Karpas-422 (cell line): ENCODE results near the gene ATP11A. TPM values are rescaled to one million over a fixed set of nuclear protein-coding genes. Genes with fewer than 3 reads are reported as not detected.

ENCODE experiments used
- DNase-seq: peaks from one replicate; pipeline ENCODE4 v3.0.0-alpha.2; 2015
- H2AFZ ChIP-seq: fragments of 200-600 bp; sonication (generic); 2 replicates; pipeline ENCODE4 v1.6.1; 2014; ENCODE audit warnings: antibody characterized with exemption, low read length, mixed read lengths
- H3K27ac ChIP-seq: fragments of 200-600 bp; sonication (generic); 2 replicates; pipeline ENCODE4 v1.5.1; 2014; ENCODE audit warnings: mild to moderate bottlenecking, low read length, moderate library complexity
- H3K27me3 ChIP-seq: fragments of 200-600 bp; sonication (generic); 2 replicates; pipeline ENCODE4 v1.6.1; 2014; ENCODE audit warnings: low read length, mixed read lengths
- H3K36me3 ChIP-seq: fragments of 200-600 bp; sonication (generic); 2 replicates; pipeline ENCODE4 v1.6.1; 2014; ENCODE audit warnings: low read length, mixed read lengths; ENCODE audit not compliant: insufficient read depth
- H3K4me1 ChIP-seq: fragments of 200-600 bp; sonication (generic); 2 replicates; pipeline ENCODE4 v1.6.1; 2014; ENCODE audit warnings: mild to moderate bottlenecking, low read length, mixed read lengths
- H3K4me2 ChIP-seq: fragments of 200-600 bp; sonication (generic); 2 replicates; pipeline ENCODE4 v1.6.1; 2014; ENCODE audit warnings: low read length, low read depth, mild to moderate bottlenecking; ENCODE audit not compliant: poor library complexity, severe bottlenecking
- H3K4me3 ChIP-seq: fragments of 200-600 bp; sonication (generic); 2 replicates; pipeline ENCODE4 v1.5.1; 2014; ENCODE audit warnings: mild to moderate bottlenecking, antibody characterized with exemption, low read length, mixed read lengths
- H3K79me2 ChIP-seq: fragments of 200-600 bp; sonication (generic); 2 replicates; pipeline ENCODE4 v1.6.1; 2014; ENCODE audit warnings: mild to moderate bottlenecking, low read length, mixed read lengths
- H3K9ac ChIP-seq: fragments of 200-600 bp; sonication (generic); 2 replicates; pipeline ENCODE4 v1.6.0; 2014; ENCODE audit warnings: low read length
- H3K9me2 ChIP-seq: fragments of 200-600 bp; sonication (generic), shearing (Covaris generic); replicated peaks from 2 replicates; pipeline ENCODE4 v1.6.0; 2014; ENCODE audit warnings: mild to moderate bottlenecking, low read length, moderate library complexity; ENCODE audit not compliant: insufficient read depth
- H3K9me3 ChIP-seq: fragments of 300-700, 200-600 bp; sonication (generic); 2 replicates; pipeline ENCODE4 v1.6.1; 2014; ENCODE audit warnings: low read length, mixed read lengths
- H4K20me1 ChIP-seq: fragments of 200-600 bp; sonication (generic); 2 replicates; pipeline ENCODE4 v1.6.1; 2014; ENCODE audit warnings: mild to moderate bottlenecking, antibody characterized with exemption, low read length, low read depth; ENCODE audit not compliant: insufficient read depth
- total RNA-seq: library from RNA; depleted of rRNA; stranded (reverse); fragments of >200 nt; shearing (Covaris generic); gene quantifications from 2 replicates; pipeline ENCODE4 v1.2.3, GENCODE V29; 2014; ENCODE audit warnings: low replicate concordance

Gene ATP11A
- total RNA-seq, 1 experiment from 2014 or later = 0.11 TPM

DNA sequence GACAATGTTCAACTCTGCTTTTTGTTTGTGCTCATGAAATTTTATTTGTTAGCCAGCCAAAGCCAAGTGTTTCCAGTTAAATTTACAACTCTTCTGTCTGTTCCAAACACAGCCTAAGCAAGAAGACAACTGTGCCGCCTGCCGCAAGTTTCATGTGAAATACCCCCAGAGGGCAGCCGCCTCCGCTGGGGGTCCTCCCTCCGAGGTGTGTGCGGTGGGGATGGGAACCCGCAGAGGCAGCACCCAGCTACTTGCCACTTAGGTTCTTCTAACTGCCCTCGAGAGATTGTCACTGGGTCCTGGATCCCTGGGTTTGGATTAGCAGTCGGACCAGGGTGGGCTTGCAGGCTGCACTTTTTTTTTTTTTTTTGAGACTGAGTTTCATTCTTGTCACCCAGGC, 28.5 kb downstream of the ATP11A start:
- DNase-seq = no peak
- no peaks in the 10 kb centered on the region for H3K9me3 ChIP-seq
- H3K9me2 ChIP-seq = no peaks in the 10 kb centered on the region
- H3K9ac ChIP-seq = no peak overlapping the region
- H3K27me3 ChIP-seq = no peaks in the 10 kb centered on the region
- H3K79me2 ChIP-seq = no peaks in the 10 kb centered on the region
- H2AFZ ChIP-seq = no peak overlapping the region
- no peak overlapping the region for H3K4me3 ChIP-seq
- no peak overlapping the region for H3K4me2 ChIP-seq
- H3K27ac ChIP-seq = no peak overlapping the region
- no peaks in the 10 kb centered on the region for H3K4me1 ChIP-seq
- no peaks in the 10 kb centered on the region for H3K36me3 ChIP-seq
- H4K20me1 ChIP-seq = no peaks in the 10 kb centered on the region

DNA sequence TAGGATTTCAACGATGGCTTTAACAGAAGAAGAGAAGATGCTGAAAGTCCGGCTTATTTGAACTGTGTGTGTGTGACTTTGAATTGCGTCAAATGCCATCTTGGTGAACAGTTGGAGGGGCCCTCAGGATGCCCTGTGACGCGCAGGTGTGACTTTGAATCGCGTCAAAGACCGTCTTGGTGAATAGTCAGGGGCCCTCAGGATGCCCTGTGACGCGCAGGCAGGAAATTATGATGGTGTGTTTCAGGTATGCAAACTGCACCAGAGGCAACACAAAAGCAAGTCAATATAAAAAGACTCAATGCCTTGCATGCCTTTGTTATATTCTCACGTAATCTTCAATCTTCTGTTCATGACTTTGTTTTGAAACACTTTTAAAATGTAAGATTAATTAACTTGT, 29.2 kb downstream of the ATP11A start:
- Histone ChIP-seq H3K9ac (no peak overlapping the region), H3K27me3 (no peaks in the 10 kb centered on the region), H3K4me1 (no peaks in the 10 kb centered on the region), H3K4me2 (no peak overlapping the region), H4K20me1 (no peaks in the 10 kb centered on the region), H2AFZ (no peak overlapping the region), H3K79me2 (no peaks in the 10 kb centered on the region), H3K36me3 (no peaks in the 10 kb centered on the region), H3K9me2 (no peaks in the 10 kb centered on the region), H3K27ac (no peak overlapping the region), H3K4me3 (no peak overlapping the region), H3K9me3 (no peaks in the 10 kb centered on the region)
- DNase-seq = no peak

DNA sequence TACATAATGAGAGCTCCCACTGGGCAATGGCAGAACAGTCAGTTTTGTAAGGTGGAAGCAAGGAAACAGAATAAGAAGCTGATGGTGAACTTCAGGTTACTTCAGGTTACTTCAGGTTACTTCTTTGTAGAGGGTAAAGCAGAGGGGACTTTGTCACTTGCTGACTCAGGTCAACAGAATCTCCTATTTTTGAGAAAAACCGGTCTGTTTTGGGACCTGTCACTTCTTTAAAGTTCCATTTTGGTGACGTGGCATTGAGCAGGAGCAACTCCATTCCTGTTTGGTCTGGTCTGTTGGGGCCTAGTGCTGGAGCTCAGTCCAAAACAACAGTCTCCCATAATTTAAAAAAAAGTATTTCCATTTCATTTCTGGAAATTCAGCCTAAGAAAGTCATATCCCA, 29.7 kb downstream of the ATP11A start:
- no peaks in the 10 kb centered on the region for H3K9me3 ChIP-seq
- H3K4me3 ChIP-seq = no peak overlapping the region
- H3K4me2 ChIP-seq = no peak overlapping the region
- H3K4me1 ChIP-seq = no peaks in the 10 kb centered on the region
- H4K20me1 ChIP-seq = no peaks in the 10 kb centered on the region
- H3K79me2 ChIP-seq = no peaks in the 10 kb centered on the region
- H3K27ac ChIP-seq = no peak overlapping the region
- H3K36me3 ChIP-seq = no peaks in the 10 kb centered on the region
- no peaks in the 10 kb centered on the region for H3K9me2 ChIP-seq
- H2AFZ ChIP-seq = no peak overlapping the region
- no peak for DNase-seq
- H3K27me3 ChIP-seq = no peaks in the 10 kb centered on the region
- H3K9ac ChIP-seq = no peak overlapping the region

DNA sequence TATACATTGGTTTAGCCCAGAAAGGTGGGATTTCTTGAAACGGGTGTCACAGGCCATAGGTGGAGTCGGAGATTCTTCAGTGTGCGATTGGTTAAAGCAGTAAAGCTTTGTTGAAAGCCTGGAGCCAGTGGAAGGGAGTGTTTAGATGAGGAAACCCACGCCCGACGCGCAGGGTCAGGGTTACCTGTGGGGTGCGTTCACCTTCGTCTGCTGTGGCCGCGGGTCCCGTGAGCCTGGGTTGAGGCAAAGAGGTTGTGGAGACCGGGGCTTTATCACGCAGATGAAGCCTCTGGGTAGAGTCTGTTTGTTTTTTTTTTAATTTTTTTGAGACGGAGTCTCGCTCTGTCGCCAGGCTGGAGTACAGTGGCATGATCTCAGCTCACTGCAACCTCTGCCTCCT, 30.4 kb downstream of the ATP11A start:
- H2AFZ ChIP-seq = no peak overlapping the region
- H3K9me3 ChIP-seq = no peaks in the 10 kb centered on the region
- no peak for DNase-seq
- H3K4me2 ChIP-seq = no peak overlapping the region
- H3K4me3 ChIP-seq = no peak overlapping the region
- no peaks in the 10 kb centered on the region for H3K79me2 ChIP-seq
- no peak overlapping the region for H3K27ac ChIP-seq
- H3K36me3 ChIP-seq = no peaks in the 10 kb centered on the region
- H3K9me2 ChIP-seq = no peaks in the 10 kb centered on the region
- H3K27me3 ChIP-seq = no peaks in the 10 kb centered on the region
- no peak overlapping the region for H3K9ac ChIP-seq
- no peaks in the 10 kb centered on the region for H3K4me1 ChIP-seq
- H4K20me1 ChIP-seq = no peaks in the 10 kb centered on the region

DNA sequence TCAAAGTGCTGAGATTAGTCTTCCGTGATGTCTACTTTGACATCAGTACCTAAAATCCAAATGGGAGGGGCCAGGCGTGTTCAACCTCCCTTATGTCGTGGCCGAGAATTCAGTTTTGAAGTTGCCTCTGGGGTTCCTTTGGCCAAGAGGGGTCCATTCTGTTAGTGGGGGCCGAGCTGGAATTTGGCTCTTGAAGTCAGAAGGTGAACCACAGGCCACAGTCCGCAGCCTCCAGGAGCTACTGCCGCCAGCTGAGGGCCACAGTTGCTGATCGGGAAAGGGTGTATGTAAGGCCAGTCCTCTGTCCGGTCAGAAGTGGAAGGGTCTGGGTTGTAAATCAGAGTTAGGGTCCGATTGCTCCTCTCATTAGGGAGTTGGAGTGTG, 31.0 kb downstream of the ATP11A start:
- H3K27me3 ChIP-seq = no peaks in the 10 kb centered on the region
- H3K36me3 ChIP-seq = no peaks in the 10 kb centered on the region
- DNase-seq = no peak
- H2AFZ ChIP-seq = no peak overlapping the region
- H3K9me2 ChIP-seq = no peaks in the 10 kb centered on the region
- H3K79me2 ChIP-seq = no peaks in the 10 kb centered on the region
- no peaks in the 10 kb centered on the region for H3K4me1 ChIP-seq
- H3K9me3 ChIP-seq = no peaks in the 10 kb centered on the region
- no peak overlapping the region for H3K4me3 ChIP-seq
- no peaks in the 10 kb centered on the region for H4K20me1 ChIP-seq
- no peak overlapping the region for H3K27ac ChIP-seq
- H3K4me2 ChIP-seq = no peak overlapping the region
- H3K9ac ChIP-seq = no peak overlapping the region

DNA sequence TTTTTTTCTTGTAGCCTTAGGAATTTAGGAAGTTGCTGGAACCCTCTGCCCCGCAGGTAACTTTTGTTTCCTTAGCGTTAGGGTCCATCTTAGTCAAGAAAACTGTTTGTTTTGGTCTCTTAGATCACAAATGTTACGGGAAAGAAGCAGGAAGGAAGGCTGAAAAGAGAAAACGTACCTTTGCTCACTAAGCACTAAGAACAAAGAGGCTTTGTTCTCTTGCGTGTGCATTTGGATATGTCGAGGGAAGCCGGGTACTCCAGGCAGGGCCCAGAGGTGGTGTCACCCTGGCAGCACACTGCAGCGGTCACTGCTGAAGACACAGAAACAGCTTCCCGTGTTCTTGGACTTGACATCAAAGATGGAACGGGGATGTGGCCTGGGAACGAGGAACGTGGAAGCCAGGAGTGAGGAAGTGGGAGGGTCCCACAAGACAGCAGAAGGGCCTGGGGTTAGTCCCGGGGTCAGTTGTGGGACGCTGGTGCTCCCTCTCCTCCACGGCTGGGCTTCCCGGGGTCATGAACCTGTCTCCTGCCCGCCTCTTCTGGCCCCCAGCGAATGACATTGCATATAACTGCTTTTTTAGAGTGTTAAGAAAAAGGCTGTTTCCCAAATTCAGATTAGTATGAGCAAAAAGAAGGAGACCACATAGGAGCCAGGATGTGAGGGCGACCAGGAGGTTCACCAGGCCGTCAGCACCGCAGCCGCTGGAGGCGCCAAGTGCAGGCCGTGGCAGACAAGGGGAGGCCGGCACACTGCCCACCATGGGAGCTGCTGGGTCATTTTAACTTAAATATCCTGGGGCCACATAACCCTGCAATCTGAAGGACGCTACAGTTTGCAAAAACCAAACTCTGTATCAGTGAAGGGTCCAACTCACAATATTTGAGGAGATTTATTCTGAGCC, 31.6 kb downstream of the ATP11A start:
- H3K36me3 ChIP-seq = no peaks in the 10 kb centered on the region

DNA sequence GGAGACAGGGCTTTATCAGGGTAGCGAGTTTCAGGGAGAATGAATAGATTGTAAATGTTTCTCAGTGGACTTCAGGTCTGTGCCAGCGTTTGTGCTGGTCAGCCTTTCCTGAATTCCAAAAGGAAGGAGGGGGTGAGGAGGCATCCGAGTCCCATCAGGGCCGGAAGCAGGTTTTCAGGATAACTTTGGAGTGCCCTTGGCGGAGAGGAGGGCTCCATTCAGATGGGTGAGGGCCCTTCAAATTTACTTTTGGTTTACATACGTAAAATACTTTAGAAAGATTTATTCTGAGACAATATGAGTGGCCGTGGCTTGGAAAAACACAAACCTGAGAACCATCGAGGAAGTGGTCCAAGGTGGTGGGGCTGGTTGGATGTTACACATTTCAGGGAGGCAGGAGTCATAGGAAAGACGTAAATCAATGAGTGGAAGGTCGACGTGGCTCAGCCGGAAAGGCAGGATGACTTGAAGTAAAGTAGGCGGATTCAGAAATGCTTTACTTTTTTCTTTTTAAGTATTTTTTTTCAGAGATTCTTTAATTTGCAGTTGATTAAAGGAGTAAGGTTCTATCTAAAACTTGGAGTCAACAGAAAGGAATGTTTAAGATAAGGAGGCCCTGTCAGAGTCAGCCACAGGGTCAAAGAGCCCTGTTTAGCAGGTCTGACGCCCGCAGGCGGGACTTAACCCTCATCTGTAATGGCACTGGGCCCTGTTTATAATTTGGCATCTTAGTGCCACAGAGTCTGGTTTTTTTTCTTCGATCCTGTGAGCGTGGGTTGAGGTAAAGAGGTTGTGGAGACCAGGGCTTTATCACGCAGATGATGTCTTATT, 32.8 kb downstream of the ATP11A start:
- no peak overlapping the region for H3K4me2 ChIP-seq
- H2AFZ ChIP-seq = no peak overlapping the region
- H3K79me2 ChIP-seq = no peaks in the 10 kb centered on the region

More for the DNA sequence above, 31.6 kb downstream of the ATP11A start:
- Histone ChIP-seq H3K79me2 (no peaks in the 10 kb centered on the region), H3K9ac (no peak overlapping the region), H3K27me3 (no peaks in the 10 kb centered on the region), H3K4me3 (no peak overlapping the region), H4K20me1 (no peaks in the 10 kb centered on the region), H3K9me3 (no peaks in the 10 kb centered on the region), H3K4me2 (no peak overlapping the region), H3K27ac (no peak overlapping the region), H3K4me1 (no peaks in the 10 kb centered on the region), H3K9me2 (no peaks in the 10 kb centered on the region), H2AFZ (no peak overlapping the region)
- DNase-seq = no peak

DNA sequence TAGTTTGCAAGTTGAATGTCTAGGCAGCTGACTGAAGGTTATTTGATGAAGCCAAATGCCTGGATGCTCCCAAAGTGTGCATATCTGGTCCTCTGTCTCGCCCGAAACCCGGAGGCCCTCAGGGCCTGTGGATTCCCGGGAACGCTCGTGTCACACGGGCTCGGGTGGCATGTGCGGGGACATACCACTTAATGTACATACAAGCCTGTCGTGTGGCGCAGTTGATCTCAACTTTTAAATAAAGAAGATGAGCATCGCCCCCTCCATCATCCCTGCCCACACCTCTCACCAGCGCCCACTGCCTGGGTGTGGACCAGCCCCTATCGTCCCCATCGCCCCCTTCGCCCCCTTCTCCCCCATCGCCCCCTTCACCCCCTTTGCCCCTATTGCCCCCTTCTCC, 33.9 kb downstream of the ATP11A start:
- no peak for DNase-seq
- no peaks in the 10 kb centered on the region for H3K9me2 ChIP-seq
- no peak overlapping the region for H3K4me2 ChIP-seq
- no peaks in the 10 kb centered on the region for H3K27me3 ChIP-seq
- no peaks in the 10 kb centered on the region for H3K4me1 ChIP-seq
- no peak overlapping the region for H3K9ac ChIP-seq
- no peak overlapping the region for H2AFZ ChIP-seq
- no peaks in the 10 kb centered on the region for H3K9me3 ChIP-seq
- H3K79me2 ChIP-seq = no peaks in the 10 kb centered on the region
- no peaks in the 10 kb centered on the region for H4K20me1 ChIP-seq
- H3K36me3 ChIP-seq = no peaks in the 10 kb centered on the region
- H3K4me3 ChIP-seq = no peak overlapping the region
- H3K27ac ChIP-seq = no peak overlapping the region

More for the DNA sequence above, 32.8 kb downstream of the ATP11A start:
- no peak overlapping the region for H3K27ac ChIP-seq
- H3K4me3 ChIP-seq = no peak overlapping the region
- H3K36me3 ChIP-seq = no peaks in the 10 kb centered on the region
- H3K27me3 ChIP-seq = no peaks in the 10 kb centered on the region
- no peaks in the 10 kb centered on the region for H3K9me2 ChIP-seq
- no peaks in the 10 kb centered on the region for H3K4me1 ChIP-seq
- no peaks in the 10 kb centered on the region for H4K20me1 ChIP-seq
- DNase-seq = no peak
- no peaks in the 10 kb centered on the region for H3K9me3 ChIP-seq
- H3K9ac ChIP-seq = no peak overlapping the region
